Measurements from ENCODE around the gene DDHD1.
"Not testable (repeated sequence)": the region's sequence is repeated elsewhere in the genome, so short reads cannot be mapped to it uniquely, and the experiment has no call there.

Gene DDHD1

DNA sequence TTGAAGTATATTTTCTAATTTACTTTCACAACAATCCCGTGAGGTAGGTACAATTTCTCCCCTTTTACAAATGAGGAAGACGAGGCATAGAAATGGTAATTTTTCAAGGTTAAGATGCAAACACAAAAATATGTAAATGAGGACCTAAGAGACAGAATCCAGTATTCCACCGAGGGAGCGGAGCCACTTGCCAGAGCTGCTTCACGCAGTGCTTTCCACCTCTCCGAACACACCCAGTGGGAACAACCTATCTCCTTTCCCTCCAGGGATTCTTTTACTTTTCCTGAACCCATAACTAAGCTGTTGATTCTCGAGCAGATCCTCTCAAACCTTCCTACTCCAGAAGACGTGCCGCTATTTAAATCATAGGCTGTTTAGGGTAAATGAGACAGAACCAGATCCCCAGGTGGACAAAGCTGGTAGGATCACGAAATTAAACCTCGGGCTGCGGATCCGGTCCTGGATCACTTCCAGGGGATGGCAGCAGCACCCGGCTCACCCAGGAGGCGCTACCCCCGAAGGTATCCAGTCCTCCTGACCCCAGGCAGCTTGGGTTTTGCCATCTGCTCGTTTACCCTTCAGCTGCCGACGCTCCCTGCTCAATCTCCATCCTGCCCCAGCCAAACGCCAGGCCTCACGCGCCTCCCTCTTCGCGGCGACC is 1.5 kb downstream of the DDHD1 start:
- DNase-seq: peak; percentile 45

DNA sequence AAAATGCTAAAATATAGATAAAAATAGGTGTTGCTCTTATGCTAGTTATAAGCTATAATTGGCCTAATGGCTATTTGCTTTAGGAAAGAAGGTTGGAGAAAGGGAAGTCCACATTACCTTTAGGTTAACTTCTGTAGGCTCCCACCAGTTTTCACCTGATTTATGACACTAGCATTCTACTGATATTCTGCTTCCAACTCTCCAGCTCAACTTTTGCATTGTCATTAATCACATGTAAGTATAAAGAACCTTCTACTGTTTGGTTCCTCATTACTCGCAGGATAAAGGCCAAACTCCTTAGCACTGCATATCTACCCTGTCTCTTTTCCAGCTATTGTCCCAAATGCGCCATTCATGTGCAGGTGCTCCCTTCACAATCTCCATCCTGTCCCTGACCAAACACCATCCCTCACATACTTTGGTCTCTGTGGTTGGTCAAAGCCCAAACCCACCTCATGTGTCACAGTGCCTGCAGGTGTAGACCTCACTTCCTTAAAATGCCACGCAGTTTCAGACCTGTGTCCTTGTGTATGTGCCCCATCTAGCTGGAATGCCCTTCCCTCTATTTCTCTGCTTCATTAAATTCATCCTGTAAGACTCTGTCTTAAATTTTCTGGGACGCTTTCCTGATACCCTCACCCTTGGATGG is 3.3 kb downstream of the DDHD1 start:
- no peak for DNase-seq

DNA sequence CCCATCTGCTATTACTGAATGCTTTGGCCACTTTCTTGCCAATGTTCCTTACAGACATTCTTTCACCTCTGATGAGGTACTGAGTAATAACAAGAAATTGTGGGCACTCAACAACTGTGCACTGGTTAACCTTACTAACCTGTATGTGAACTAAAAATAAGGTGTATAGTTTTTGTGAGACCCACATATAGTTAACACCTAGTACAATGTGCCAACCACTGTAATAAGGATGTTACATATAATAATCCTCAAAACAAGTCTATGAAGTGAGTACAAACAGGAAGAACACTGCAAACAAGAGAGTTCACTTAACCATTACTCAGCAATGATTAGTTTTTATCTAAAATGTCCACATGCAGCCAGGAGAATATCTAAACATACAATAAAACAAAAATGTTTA is 4.5 kb downstream of the DDHD1 start:
- no peak for DNase-seq

DNA sequence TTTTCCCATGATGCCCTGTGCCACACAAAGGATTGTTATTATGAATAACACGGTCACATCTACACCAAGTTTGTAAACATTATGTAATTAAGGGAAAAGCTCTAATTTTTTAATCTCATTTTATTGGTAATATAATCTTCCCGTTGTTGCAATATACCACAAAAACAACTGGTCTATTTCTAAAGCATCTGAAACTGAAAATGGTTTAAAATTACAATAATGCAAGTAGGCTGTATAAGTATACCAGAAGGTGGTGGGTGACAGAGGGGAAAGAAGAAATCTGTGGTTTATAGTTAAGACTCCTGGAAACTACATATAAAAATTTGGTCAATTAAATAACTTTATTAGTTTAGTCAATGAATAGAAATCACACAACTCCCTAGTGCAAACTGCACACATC is 5.2 kb downstream of the DDHD1 start:
- no peak for DNase-seq

DNA sequence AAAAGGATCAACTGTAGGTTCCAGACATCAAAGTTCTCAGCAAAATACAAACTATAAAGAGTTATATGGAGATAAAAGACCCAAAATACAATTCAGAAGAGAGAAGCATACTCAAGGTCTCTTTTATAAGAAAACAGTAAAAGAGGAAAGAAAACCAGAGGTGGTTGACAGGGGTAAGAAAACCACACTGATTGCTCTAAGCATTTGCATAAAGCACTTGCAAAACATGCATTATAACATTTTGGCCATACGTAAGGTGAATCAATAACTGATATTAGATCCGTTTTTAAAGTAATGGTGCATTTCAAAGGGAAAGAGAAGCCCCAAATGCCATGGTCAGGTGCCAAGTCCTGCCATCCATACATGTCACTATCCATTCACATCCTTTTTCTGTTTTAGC is 5.9 kb downstream of the DDHD1 start:
- no peak for DNase-seq

DNA sequence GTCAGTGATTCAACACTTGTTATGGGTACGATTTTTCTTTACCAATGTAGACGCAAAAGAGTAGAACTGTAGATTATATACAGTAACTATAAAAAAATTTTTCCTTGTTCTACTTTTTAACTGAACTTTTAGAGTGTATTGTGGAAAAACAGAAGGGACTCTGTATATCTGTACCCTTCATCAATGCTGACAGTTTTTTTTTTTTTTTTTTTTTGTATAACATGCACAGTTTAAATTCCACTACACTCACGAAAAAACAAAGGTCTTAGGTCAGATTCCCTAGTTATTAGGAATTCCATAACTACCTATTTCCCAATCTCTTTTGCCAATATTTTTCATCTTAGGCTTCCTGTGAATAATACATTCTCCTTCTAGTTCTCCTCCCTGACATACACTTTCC is 6.4 kb downstream of the DDHD1 start:
- no peak for DNase-seq

DNA sequence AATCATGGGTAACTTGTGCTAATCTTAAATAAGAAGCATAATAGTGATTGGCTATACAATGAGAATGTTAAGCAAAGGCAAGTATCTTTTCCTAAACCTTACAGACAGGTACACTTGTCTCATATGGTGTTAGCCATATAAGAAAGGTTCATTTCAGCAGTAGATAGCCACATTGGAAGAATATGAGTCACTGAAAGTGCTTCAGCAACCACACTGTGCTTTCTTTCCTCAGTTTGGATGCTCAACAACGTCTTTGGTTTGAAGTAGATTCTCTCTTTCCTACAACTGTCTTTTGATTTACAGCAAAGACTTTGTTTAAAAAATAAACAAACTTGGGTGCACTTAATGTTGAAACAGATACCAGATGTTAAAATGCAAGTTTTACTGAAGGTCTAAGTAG is 8.9 kb downstream of the DDHD1 start:
- DNase-seq: no peak

DNA sequence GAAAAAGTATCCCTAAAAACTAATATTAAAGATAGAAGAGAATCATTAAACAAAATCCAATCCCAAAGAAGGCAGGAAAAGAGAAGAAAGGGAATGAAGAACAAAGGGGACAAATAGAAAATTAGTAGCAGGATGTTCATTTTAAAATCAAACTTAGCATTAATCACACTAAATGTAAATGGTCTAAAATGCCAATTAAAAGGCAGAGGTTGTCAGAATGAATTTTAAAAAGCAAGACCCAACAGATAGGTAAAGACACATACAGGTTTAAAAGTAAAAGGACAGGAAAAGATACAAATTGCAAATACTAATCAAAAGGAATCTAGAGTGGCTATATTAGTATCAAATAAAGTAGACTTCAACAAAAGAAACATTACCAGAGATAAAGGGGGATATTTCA is 12.5 kb downstream of the DDHD1 start:
- no peak for DNase-seq

DNA sequence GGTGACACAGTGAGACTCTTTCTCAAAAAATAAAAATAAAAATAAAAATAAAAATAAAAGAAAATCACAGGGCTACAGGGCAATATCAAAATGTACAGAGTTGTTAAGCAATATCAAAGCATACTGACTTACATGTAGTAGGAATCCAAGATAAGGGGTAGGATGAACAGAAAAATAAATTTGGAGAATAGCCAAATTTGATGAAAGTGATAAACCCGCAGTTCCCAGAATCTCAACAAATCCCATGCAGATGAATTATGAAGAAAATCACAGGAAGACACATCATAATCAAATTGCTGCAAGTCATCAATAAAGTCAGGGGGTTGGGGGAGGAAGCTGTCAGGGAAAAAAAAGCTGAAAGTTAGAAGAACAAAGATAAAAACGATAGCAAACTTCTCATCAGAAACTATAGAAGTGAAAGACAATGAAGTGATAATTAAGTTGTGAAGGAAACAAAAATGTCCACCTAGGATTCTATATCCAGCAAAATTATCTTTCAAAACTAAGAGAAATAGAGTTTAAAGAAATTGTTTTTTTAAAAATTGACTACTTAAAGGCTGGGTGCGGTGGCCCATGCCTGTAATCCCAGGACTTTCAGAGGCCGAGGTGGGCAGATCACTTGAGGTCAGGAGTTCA is 15.4 kb downstream of the DDHD1 start:
- no peak for DNase-seq

DNA sequence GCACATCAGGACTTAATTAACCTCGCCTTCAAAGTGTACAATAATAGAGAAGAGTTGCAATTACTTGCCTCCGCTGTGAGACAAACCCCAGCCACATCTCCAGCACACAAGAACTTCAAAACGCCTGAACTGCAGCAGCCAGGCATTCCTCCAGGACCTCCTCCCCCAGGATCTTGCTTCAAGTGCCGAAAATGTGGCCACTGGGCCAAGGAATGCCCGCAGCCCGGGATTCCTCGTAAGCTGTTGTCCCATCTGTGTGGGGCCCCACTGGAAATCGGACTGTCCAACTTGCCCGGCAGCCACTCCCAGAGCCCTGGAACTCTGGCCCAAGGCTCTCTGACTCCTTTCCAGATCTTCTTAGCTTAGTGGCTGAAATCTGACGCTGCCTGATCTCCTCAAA is 22.6 kb downstream of the DDHD1 start:
- not testable (repeated sequence) for DNase-seq

DNA sequence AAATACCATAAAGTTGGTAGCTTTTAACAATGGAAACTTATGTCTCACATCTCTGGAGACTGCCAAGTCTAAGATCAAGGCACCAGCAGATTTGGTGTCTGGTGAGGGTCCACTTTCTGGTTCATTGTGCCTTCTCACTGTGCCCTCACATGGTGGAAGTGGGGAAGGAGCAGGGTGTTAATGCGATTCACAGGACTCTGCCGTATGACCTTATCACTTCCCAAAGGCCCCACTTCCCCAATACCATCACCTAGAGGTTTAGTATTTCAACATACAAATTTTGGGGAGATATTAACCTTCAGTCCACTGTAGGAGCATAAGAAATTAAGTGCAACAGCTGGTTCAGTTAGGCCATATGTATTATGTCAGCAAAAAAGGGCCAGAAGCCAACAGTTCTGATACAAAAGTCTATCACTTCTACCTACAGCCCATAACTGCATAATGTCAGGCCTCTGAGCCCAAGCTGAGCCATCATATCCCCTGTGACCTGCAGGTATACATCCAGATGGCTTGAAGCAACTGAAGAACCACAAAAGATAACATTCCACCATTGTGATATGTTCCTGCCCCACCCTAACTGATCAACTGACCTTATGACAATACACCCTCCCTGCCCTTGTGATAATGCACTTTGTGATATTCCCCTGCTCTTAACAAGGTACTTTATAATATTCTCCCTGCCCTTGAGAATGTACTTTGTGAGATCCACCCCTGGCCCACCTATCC is 24.7 kb downstream of the DDHD1 start:
- no peak for DNase-seq

DNA sequence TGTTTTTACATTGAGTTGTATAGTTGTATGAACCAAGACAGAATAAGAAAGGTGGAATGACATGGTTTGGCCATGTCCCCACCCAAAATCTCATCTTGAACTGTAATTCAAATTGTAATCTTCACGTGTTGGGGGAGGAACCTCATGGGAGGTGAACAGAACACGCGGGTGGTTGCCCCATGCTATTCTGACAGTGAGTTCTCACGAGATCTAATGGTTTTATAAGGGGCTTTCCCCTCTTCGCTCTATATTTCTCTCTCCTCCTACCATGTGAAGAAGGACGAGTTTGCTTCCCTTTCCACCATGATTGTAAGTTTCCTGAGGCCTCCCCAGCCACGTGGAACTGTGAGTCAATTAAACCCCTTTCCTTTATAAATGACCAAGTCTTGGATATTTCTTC is 25.3 kb downstream of the DDHD1 start:
- DNase-seq: no peak

DNA sequence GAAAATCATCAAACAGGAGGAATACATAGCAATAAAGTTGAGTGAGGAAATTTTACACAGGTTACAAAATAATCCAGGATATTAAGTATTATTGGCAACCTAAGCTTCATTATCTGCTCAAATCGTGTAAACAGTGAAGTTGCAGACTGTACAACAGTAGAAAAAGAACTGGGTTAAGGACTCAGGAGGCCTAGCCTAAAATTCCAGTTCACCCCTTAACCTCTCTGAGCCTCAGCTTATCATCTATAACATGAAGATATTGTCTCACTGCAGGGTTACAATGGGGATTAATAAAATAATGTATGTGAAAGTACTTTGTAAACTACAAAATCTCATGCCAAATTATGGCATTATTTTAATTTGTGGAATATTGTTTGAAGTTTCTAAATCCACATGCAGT is 26.0 kb downstream of the DDHD1 start:
- no peak for DNase-seq

DNA sequence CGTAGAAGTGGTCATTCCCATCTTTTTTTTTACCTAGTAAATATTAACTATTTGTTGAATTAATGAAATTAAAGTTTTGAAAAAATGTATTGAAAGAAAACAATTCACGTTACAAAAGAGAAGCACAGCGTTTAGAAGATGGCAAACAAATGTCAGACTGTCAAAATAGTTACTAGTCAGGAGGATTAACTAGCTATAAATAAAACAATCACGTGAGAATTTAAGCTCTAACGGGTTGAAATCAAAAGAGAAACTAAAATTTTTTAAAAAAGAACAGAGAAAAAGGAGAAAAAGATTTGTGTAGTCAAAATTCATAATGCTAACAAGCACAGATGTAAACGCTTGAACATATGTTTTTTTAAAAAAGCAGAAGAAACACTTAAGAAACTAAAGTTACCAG is 26.4 kb downstream of the DDHD1 start:
- no peak for DNase-seq

DNA sequence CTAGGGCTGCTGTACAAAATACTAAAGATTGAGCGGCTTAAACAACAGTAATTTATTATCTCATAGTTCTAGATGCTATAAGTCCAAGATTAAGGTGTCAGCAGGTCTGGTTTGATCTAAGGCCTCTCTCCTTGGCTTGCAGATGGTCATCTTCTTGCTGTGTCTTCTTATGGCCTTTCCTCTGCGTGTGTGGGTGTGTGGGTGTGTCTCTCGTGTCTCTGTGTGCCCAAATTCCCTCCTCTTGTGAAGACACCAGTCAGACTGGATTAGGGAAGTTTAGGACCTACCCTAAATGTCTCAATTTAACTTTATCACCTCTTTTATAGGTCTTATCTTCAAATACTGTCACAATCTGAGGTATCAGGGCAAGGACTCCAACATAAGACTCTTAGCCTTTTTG is 28.3 kb downstream of the DDHD1 start:
- no peak for DNase-seq

DNA sequence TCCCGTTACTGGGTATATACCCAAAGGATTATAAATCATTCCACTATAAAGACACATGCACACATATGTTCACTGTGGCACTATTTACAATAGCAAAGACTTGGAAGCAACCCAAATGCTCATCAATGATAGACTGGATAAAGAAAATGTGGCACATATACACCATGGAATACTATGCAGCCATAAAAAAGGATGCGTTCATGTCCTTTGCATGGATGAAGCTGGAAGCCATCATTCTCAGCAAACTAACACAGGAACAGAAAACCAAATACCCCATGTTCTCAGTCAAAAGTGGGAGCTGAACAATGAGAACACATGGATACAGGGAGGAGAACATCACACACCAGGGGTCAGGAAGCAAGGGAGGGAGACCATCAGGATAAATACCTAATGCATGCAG is 31.7 kb downstream of the DDHD1 start:
- not testable (repeated sequence) for DNase-seq

DNA sequence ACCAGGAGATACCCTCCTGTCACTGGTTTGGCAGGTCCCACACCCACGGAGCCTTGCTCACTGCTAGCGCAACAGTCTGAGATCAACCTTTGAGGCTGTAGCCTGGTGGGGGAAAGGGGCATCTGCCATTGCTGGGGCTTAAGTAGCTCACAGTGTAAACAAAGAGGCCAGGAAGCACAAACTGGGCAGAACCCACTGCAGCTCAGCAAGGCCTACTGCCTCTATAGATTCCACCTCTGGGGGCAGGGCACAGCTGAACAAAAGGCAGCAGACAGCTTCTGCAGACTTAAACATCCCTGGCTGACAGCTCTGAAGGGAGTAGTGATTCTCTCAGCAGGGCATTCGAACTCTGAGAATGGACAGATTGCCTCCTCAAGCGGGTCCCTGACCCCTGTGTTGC is 35.6 kb downstream of the DDHD1 start:
- DNase-seq: not testable (repeated sequence)

DNA sequence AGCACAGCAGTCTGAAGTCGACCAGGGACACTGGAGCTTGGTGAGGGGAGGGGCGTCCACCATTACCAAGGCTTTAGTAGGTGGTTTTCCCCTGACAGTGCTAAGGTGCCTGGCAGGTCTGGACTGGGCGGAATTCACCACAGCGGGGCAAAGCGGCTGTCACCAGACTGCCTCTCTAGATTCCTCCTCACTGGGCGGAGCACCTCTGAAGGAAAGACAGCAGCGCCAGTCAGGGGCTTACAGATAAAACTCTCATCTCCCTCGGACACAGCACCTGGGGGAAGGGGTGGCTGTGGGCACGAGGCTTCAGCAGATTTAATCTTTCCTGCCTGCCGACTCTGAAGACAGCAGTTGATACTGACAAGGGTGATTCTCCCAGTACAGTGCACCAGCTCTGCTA is 39.1 kb downstream of the DDHD1 start:
- no peak for DNase-seq

DNA sequence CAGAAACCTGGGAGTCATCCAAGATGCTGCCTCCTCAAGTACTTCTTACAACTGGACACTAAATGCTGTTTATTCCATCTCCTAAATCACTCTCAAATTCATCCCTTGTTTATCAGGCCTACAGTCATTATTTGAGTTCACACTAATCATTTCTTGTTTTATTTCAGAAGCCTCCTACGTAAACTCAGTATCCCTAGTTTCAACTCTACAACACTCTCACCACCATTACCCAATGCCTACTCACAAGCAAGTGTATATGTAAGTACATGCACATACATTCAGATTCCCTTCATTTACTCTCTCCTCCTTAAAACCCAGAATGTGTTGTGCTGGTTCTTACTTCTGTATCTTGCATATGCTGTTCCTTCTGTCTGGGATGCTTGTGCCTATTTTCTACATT is 43.0 kb downstream of the DDHD1 start:
- DNase-seq: no peak

DNA sequence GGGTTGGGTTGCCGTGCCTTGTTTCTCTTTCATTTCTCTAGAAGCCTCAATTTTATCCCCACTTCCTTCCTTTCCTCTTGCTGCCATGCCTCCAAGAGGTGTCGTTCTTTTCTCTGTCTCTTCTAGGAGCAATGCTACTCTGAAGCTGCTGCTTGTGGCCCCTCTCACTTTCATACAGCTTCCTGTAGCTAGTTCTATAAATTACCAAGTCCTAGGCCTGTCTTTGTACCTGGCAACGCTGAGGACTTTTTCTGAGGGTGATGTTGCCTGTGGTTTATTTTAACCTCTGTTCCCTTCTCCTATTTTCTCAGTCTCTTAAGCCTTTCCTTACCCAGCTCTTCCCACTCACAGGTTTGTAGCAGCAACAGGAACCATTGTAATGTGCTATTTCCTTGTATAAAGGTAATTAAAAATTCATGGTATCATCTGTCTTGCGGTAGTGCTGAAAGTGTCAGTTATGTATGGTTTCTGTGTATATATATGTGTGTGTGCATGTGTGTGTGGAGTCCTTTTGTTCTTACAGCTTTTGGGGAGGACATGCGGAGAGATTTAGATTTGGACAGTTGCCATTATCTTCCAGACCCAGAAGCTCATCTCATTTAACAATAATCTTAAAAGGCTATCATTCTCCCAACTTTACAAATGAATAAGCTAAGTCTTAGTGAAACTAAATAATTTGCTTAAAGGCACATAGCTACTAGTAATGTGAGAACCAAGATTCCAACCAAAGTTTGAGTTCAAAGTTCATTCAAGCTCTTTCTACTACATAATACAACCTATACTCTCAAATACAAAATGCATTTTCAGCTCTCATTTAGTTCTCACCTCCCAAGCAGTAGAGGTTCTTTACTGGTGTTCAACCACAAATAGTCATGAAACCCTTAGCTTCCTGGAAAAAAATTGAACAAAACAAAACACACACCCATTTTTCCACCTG is 43.8 kb downstream of the DDHD1 start:
- peak; percentile 56 for DNase-seq

DNA sequence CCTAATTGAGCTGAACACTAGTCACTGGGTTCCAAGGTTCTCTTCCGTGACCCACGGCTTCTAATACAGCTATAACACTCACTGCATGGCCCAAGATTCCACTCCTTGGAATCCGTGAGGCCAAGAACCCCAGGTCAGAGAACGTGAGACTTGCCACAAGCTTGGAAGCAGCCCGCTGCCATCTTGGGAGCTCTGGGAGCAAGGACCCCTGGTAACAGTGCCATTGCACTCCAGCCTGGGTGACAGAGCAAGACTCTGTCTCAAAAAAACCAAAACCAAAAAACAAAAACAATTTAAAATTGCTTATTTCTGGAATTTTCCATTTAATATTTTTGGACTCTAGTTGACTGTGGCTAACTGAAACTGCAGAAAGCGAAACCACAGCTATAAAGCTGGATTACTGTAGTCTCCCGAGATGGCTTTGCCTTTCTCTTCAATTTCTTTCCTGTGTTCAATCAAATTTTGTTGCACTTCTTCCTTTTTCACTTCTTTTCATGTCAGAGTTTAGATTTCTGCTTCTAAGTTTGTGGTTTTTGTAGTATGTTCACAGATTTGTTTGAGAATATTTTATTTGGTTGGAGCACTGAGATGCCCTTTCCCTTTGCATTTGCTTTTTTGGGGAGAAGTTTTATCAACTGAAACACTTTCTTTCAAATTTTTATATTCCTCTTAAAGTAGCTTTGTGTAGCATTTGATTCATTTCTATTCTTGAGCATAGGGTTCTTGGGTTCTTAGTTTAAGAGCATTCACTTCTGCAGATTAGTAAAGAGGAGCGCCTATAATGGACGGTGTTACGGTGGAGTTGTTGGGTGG is 44.6 kb downstream of the DDHD1 start:
- DNase-seq: no peak

DNA sequence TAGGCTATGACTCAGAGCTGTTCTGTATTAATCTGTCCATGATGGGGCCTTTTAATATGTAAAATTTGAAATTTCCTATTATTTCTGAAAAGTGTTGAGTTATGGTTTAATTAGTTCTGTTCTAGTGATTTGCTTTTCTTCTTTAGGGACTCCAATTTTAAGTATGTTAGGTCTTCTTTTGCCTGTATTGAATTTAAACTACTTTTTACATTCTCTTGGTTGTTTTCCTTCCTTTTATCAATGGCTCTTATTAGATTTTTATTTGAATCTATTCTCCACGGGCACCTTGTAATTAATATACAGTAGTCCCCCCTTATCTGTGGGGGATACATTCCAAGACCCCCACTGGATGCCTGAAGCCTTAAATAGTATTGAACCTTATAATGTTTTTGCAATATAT is 46.4 kb downstream of the DDHD1 start:
- no peak for DNase-seq
